DMS114 treated with DMSO at 0.1 percent for 48 hours (cell line): ENCODE results near the gene RBMX.
"Not testable (repeated sequence)": the region's sequence is repeated elsewhere in the genome, so short reads cannot be mapped to it uniquely, and the experiment has no call there.

Experiments used
- DNase-seq: peaks from one replicate; lab custom pipeline; 2025; ENCODE audit not compliant: unreplicated experiment; lab: John Stamatoyannopoulos, UW

Gene RBMX

GRCh38 chrX:136879001-136879687 is 1.4 kb downstream of the RBMX start:
- DNase-seq, result no peak

- no peak for DNase-seq
Observed at GRCh38 chrX:136878423-136878822, 2.1 kb downstream of the RBMX start.

- not testable (repeated sequence) for DNase-seq
Observed at GRCh38 chrX:136874114-136874513, 6.4 kb downstream of the RBMX start.

GRCh38 chrX:136873210-136873609 is 7.3 kb downstream of the RBMX start:
- DNase-seq, result not testable (repeated sequence)

GRCh38 chrX:136872091-136872700 is 8.3 kb downstream of the RBMX start:
- no peak for DNase-seq

GRCh38 chrX:136870064-136870463 is 10.5 kb downstream of the RBMX start:
- DNase-seq, result no peak

- no peak for DNase-seq
Observed at GRCh38 chrX:136868283-136869055, 12.1 kb downstream of the RBMX start.

- no peak for DNase-seq
Observed at GRCh38 chrX:136867518-136867917, 13.0 kb downstream of the RBMX start.

- DNase-seq, result no peak
Observed at GRCh38 chrX:136867096-136867491, 13.4 kb downstream of the RBMX start.

GRCh38 chrX:136866337-136867095 is 14.0 kb downstream of the RBMX start:
- DNase-seq, result no peak

- DNase-seq, result no peak
Observed at GRCh38 chrX:136865270-136866158, 15.0 kb downstream of the RBMX start.

GRCh38 chrX:136863826-136864225 is 16.7 kb downstream of the RBMX start:
- DNase-seq, result no peak

- DNase-seq, result no peak
Observed at GRCh38 chrX:136862546-136862945, 18.0 kb downstream of the RBMX start.

GRCh38 chrX:136861877-136862276 is 18.6 kb downstream of the RBMX start:
- DNase-seq, result no peak

- DNase-seq, result no peak
Observed at GRCh38 chrX:136858007-136858756, 22.3 kb downstream of the RBMX start.

- DNase-seq, result no peak
Observed at GRCh38 chrX:136856551-136856950, 24.0 kb downstream of the RBMX start.

GRCh38 chrX:136856050-136856449 is 24.5 kb downstream of the RBMX start:
- no peak for DNase-seq

- no peak for DNase-seq
Observed at GRCh38 chrX:136851526-136851925, 29.0 kb downstream of the RBMX start.

- DNase-seq, result no peak
Observed at GRCh38 chrX:136850441-136851175, 29.9 kb downstream of the RBMX start.
